ENCODE results near the gene CASKIN1. TPM values are rescaled to one million over a fixed set of nuclear protein-coding genes. Genes with fewer than 3 reads are reported as not detected.

CASKIN1 gene
- total and polyA plus RNA-seq, 2 of the 8 experiments (the other 6 are each of a cell fraction or from before 2014, with no cell fraction given) = 1.2 to 6.4 TPM

- peak; percentile 19 for TF ChIP-seq KDM4A (IDR thresholded peaks at IDR 0.05; ENCODE audit: low read depth, low read length, severe bottlenecking)
- no peak for TF ChIP-seq SP2 (IDR thresholded peaks at IDR 0.05; ENCODE audit: low read length)
- peak; percentile 12 to 90; a peak in 3 of 4 replicates for TF ChIP-seq HDAC2 (IDR thresholded peaks at IDR 0.05; ENCODE audit: borderline replicate concordance in 1 of 2, low read depth in 2 of 2, low read length in 2 of 2)
- peak; percentile 20; the same call in 1 of the 2 replicates for TF ChIP-seq SUZ12 (IDR thresholded peaks at IDR 0.05; ENCODE audit: low read length)
- TF ChIP-seq ASH2L (IDR thresholded peaks at IDR 0.05; ENCODE audit: low read length) = peak; percentile 59
Observed at GRCh38 chr16:2147981-2148671, 48.3 kb downstream of the CASKIN1 start, which contains the start of gene RAB26 (continued).

All from H1 (cell line).